GM21515 (cell line): Measurements from ENCODE around the gene CYP2B6.
"Not testable (repeated sequence)": the region's sequence is repeated elsewhere in the genome, so short reads cannot be mapped to it uniquely, and the experiment has no call there.

ENCODE experiments used
- ATAC-seq: cut with Tn5 transposase; IDR thresholded peaks from one replicate; pipeline ENCODE4 v1.9.1; 2021; ENCODE audit not compliant: unreplicated experiment

Gene CYP2B6

DNA sequence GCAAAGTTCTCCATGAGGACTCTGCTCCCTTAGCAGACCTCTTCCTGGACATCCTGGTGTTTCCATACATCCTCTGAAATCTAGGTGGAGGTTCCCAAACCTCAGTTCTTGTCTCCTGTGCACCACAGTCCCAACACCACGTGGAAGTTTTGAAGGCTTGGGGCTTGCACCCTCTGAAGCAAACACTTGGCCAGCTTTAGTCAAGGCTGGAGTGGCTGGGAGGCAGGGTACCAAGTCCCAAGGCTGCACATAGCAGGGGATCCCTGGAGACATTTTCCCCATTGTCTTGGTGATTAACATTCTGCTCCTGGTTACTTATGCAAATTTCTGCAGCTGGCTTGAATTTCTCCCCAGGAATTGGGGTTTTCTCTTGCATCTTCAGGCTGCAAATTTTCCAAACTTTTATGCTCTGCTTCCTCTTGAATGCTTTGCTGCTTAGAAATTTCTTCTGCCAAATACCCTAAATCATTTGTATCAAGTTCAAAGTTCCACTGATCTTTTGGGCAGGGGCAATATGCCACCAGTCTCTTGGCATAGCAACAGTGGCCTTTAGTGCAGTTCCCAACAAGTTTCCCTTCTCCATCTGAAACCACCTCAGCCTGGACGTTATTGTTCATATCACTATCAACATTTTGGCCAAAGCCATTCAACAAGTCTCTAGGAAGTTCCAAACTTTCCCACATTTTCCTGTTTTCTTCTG is 10.2 kb upstream of the CYP2B6 start:
- ATAC-seq, result not testable (repeated sequence)

DNA sequence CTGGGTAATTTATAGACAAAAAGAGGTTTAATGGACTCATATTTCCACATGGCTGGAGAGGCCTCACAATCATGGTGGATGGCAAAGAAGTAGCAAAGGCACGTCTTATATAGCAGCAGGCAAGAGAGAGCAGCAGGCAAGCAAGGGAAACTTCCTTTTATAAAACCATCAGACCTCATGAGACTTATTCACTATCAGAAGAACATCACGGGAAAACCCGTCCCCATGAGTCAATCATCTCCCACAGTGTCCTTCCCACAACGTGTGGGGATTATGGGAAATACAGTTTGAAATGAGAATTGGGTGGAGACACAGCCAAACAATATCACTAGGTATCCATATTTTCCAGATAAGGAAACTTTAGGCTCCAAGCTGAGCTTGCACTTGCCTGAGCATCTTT is 9.5 kb upstream of the CYP2B6 start:
- ATAC-seq, result no peak

DNA sequence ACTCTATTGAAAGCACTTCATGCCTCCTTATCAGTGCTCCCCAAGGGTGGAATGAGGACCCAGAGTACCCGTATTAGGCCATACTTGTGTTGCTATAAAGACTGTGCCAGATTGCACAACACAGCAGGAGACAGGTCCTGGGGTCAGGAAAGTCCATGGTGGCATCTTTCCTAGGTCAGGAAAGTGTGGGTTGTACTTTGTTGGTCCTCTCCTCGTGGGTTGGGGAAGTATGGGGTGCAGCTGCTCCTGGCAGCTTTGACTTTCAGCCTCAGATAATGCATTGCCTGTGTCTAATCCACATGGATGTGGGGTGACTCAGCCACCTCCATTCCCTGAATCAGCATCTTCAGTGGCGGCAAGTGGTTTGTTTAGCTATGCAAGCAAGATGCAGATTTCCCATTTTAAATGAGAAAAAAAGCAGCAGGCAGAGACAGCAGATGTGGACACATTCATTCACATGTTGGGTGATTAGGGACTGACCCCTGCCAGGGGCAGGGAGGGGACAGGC is 8.4 kb upstream of the CYP2B6 start:
- no peak for ATAC-seq

DNA sequence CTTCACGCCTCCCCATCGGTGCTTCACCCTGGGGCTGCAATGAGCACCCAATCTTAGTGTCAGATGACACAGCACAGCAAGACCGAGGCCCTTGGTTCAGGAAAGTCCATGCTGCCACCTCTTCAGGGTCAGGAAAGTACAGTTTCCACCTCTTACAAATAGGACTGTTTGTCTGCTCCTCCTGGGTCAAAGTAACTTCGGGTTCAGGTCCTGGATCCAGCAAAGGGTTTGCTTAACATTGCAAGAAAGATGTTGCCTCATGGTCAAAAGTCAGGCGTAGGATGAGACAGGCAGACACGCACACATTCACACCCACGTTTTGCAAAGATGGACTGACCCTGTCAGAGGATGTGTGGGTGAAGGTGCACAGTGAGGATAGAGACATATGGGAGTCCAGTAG is 1.6 kb upstream of the CYP2B6 start:
- ATAC-seq, result no peak

DNA sequence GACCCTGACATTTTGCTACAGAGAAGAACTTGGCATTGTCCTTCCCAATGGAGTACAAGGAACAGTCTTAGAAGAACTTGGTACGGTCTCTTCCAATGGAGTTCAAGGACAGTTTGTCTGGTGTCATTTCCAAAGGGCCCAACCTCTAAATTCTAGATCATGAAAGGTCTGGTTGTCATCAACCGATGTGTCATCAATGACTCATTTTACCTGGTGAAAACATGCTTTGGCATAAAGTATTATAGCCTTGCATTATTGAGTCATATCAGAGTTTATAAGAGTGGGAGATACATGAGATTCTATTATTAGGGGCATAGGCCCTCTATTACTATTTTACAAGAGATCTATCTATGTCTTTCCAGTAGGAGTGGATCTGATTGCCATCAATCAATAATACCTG is 4.3 kb downstream of the CYP2B6 start:
- ATAC-seq, result no peak

DNA sequence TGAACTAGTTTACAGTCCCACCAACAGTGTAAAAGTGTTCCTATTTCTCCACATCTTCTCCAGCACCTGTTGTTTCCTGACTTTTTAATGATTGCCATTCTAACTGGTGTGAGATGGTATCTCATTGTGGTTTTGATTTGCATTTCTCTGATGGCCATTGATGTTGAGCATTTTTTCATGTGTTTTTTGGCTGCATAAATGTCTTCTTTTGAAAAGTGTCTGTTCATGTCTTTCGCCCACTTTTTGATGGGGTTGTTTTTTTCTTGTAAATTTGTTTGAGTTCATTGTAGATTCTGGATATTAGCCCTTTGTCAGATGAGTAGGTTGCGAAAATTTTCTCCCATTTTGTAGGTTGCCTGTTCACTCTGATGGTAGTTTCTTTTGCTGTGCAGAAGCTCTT is 7.9 kb downstream of the CYP2B6 start:
- not testable (repeated sequence) for ATAC-seq

DNA sequence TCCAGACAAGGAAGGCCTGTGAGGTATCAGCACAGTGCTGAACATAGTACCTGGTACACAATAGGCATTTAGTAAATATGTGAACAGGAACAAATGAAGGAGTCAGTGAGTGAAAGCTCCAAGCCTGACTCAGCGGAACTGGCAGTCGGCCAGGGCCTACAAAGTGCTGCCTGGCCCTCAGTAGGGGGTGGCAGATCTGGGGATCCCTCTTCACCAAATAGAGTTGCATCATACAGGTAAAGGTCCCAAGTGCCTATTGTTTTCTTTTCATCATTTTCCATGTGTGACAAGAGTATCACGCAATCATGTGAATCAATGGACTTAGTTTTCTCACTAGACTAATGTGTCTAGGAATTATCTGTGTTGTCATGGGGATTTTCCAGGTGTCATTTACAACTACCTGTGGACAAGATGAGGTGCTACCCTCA is 9.2 kb downstream of the CYP2B6 start:
- ATAC-seq, result no peak

DNA sequence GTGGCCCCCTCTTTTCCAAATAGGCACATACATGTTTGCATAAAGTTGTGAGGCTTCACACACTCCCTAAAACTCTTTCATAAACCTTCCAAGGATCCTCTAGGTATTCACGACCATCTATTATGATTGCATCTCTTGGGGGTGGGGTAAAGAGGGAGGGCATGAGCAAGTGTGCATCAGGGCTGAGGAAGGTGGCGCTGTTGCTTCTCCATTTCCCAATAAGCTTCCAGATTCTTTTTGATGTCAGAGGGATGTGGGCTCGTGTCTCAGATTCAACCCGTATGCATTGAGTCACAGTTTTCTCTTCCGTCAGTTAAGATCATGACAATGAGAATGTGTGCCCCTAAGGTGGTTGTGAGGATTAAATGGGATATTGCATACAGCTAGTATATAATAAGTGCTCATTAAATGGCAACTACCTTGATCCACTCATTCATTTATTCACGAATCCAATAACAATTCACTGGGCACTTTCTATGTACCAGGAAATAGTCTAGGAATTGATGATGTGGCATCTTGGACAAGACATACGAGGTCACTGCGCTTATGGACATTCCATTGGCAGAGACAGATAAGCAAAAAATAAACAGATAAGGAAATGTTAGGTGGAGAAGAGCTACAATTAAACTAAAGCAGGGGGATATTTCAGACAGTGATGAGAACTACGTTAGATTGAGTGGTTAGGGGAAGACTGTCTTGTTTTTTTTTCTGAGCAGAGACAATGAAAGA is 10.3 kb downstream of the CYP2B6 start:
- no peak for ATAC-seq

DNA sequence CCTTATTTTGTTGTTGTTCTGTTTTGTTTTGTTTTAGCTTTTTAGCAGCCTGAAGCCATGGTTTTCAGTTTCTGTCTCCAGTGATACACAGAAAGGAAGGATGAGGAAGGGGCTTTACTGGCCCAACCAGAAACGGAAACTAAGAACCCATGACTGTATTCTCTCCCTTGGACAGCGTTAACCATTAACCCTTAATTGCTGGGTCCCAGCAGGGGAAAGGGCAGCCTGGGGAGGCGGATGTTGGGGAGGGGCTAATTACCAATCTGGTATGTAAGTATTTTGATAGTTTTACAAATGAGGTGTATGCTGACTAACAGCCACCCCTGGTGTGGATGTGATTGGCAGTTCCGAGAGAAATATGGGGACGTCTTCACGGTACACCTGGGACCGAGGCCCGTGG is 12.6 kb downstream of the CYP2B6 start:
- ATAC-seq, result not testable (repeated sequence)

DNA sequence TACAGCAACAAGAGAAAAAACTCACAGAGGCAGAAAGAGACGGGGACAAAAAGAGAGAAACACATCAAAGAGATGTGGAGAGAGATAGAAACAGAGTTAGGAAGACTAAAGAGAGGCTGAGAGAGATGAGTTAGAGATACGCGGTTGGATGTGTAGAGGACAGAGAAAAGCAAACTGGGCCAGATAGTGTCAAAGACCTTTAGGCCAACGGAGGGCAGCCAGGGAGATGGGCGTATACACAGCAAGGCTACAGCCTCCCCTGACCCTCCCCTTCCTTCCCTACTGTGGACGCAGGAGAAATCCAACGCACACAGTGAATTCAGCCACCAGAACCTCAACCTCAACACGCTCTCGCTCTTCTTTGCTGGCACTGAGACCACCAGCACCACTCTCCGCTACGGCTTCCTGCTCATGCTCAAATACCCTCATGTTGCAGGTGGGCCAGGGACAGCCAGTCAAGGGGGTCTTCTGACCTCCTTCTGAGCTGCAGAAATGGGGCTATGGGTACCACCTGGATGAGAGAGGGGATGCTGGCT is 18.7 kb downstream of the CYP2B6 start:
- no peak for ATAC-seq

DNA sequence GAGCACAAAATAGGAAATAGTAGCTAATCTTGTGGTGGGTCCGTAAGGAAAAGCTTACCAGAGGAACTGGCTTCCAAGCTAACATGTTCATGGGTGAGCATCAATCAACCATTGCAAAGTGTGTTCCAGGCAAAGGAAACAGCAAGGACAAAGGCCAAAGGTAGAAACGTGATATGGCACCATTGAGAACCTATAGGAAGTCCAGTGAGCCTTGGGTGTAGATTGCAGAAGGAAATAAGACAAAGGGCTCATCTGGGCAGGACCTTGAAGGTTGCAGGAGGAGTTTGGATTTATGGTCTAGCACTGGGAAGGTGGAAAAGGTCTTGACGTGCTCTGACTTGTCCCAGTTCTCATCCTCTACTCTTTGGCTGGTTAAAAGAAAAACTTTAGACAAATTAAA is 22.3 kb downstream of the CYP2B6 start:
- ATAC-seq, result no peak

DNA sequence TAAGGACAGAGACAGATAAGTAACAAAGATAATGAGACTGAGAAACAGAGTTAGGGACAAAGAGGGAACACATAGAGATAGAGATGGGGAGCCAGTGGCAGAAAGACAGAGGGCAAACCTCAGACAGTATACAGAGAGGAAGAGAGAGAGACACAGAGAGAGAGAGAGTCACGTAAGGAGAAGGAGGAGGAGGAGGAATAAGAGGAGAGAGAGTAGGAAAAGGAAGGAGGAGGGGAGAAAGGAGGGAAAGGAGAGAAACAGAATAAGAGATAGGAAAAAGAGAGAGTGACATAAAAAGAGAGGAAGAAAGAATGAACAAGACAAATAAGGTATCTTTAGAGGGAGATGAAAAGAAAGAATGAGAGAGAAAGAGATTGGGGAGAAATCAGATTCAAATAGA is 23.6 kb downstream of the CYP2B6 start:
- ATAC-seq, result no peak

DNA sequence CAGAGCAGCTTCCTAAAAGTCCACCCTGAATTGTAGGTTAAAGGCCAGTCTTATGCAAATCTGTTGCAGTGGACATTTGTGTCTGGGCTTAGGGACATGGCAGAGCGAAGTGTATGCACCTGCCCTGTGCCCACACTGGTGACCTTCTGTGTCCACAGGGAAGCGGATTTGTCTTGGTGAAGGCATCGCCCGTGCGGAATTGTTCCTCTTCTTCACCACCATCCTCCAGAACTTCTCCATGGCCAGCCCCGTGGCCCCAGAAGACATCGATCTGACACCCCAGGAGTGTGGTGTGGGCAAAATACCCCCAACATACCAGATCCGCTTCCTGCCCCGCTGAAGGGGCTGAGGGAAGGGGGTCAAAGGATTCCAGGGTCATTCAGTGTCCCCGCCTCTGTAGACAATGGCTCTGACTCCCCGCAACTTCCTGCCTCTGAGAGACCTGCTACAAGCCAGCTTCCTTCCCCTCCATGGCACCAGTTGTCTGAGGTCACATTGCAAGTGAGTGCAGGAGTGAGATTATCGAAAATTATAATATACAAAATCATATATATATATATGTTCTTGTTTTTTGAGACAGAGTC is 25.5 kb downstream of the CYP2B6 start:
- no peak for ATAC-seq

DNA sequence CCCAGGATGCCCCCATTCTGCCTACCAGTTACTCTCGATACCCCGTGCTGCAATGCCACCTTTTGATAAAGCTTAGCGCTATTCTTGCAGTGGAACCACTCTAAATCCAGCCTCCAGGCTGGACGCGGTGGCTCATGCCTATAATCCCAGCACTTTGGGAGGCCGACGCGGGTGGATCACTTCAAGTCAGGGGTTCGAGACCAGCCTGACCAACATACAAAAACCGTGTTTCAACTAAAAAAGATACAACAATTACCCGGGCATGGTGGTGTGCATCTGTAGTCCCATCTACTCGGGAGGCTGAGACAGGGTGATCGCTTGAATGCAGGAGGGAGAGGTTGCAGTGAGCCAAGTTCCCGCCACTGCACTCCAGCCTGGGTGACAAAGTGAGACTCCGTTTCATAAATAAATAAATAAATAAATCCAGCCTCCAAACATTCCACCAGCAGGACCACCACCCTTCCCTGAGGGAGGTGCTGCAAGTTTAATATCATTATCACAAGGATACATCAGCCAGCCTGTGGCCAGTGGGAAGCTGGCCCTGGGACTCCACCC is 27.7 kb downstream of the CYP2B6 start:
- no peak for ATAC-seq

DNA sequence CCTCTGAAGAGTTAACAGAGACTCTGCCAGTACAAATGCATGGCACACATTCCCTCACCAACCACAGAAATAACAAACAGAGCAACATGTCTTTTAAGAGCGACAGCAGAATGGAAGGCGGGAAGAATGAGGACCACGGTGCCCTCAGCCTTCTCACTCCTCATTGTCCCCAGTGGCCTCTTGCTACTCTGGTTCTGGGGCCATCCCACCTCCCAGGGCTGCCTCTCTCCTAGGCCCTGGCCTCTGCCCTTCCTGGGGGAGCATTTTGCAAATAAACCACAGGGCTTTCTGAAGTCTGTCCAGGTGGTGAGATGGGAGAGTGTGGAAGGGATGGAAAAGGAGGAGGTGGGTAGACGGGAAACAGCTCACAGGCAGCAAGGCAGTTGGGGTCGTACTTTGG is 28.3 kb downstream of the CYP2B6 start:
- no peak for ATAC-seq

DNA sequence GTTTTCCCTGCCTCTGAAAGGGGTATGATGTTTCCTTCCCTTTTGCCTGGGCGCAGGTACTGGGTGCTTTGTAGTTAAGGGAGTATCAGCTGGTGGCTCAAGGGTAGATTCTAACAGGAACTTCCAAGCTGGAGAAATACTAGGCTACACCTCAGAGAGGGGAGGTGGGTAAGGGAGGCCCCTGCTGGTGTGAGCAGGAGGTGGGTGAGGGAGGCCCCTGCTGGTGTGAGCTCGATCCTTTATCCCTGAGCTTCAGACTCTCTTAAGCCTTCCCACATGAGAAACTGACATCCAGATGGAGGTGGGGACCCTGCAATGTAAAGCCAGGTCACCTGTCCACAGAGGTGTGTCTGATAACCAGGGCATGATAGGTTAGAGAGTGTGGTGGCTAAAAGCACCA is 32.1 kb downstream of the CYP2B6 start:
- ATAC-seq, result no peak

DNA sequence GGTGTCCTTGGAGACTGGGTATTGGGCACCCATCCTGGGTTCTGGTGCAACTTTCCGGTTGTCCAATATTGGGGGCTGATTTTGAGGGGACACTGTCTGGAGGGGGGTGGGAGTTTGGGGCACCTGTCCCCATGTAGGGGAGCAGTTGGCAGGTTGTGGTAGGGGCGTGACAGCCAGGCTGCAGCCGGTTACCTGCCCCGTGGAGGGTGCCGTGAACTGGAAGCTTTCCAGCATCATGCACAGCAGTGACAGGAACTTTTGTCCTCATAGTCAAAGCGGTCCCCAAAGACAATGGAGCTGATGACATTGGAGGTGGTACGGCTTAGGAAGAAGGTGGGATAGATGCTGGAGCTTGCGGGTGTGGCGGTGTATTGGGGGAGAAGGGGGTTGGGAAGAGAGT is 34.3 kb downstream of the CYP2B6 start:
- no peak for ATAC-seq

DNA sequence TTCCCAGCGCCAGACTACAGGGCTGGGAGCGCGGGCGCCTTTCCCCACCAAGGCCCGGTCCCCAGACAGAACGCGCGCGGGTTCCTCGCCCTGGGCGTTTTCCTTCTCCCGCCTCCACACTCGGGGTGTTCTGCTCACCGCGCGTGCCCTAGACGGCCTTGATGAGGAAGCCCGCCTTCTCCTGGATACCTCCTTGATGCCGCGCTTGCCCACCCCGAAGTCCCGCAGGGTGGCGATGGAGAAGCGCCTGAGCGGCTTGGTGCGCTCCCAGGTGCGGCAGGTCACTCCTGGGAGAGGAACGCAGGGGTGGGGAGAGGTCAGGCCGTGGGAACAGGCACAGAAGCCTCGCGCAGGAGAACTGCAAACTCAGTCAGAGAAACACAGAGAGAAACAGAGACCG is 34.8 kb downstream of the CYP2B6 start:
- ATAC-seq, result no peak

DNA sequence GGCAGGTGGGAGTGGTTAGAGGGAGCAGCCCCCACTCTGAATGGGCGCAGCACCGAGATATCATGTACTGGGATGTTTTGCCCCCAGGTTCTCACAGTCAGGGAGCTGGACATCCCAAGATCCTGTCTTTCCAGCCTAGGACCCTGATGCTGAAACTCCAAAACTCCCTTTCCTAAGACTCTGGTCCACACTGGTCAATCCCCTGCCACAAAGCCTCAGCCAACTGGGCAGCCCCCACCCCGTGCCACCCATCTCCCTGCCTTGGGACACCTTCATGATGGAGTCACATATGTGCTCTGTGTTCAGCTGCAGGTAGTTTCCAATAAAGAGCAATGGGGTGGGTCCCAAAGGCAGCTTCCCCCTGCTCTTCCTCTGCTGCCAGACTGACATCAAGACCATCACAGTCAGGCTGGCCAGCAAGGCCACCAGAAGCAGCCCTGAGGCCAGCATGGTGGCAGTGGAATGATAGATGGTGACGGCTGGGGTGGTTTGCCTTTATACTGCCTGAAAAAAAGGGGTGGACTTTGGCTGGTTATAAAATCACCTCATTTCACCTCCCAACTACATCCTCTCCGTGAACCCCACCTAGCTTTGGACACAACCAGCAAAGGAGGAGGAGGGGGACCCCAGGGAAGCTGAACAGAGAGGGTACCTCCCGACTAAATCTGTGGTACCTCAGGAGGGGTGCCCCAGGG is 36.3 kb downstream of the CYP2B6 start:
- no peak for ATAC-seq

DNA sequence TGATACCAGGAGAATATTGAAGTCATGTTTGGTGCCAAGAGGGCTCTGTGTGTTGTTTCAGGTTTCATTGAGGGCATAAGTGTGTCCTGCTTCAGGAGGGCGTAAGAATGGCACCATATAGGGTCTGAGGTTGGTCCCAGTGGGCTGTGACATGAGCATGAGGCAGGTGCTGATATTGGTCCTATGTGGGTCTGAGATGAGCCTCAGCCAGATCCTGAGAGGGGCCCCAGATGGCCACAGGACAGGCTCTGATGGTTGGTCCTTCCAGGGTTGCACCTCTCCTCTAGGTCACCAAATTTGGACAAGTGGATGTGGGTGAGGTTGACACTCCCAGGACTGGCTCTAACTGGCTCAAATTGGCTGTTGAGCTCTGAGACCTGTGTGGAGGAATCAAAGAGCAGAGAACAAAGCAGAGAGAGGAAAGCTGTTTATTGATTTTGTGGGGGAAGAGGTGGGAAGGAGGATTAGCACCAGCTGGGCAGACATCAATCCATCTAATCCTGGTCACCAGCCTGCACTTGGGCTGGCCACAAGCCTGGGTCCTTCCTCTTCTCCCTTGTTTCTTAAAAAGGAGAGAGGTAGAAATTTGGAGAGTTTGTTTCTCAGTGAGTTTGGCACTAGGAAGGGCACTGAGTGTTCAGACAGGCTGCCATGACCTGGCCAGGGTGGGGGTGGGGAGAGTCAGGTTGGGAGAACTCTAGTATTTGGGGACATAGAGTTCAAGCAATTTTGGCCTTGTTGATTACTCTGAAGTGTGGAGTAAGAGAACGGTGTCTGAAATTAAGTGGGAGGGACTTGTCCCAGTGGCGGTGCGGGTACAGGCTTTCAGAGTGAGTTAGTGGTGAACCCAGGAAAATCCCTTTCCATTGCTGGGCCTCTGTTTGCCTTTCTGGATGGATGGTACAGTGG is 38.7 kb downstream of the CYP2B6 start:
- ATAC-seq, result no peak
